ENCODE measurements around the gene SMYD4. TPM values are rescaled to one million over a fixed set of nuclear protein-coding genes. Genes with fewer than 3 reads are reported as not detected.
A peak's percentile ranks its signal among the peaks of the same experiment; 100 is the strongest.
"Not testable (repeated sequence)": the region's sequence is repeated elsewhere in the genome, so short reads cannot be mapped to it uniquely, and the experiment has no call there.

The SMYD4 gene
- total RNA-seq, 1 experiment from 2014 or later = 13.3 TPM

DNA sequence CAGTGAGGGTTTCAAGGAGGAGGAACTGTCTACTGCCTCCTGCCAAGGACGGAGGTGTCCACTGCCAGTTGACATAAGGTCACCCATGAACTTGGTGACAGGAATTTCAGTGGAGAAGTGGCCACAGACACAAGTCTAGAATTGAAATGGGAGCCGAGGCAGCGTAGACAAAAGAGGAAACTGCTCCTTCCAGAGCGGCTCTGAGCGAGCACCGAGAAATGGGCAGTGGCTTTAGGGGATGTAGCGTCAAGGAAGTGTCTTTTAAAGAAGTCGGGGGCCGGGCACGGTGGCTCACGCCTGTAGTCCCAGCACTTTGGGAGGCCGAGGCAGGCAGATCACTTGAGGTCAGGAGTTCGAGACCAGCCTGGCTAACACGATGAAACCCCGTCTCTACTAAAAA lies 70.9 kb downstream of the SMYD4 start:
- no peak for DNase-seq (ENCODE audit: low read depth)

DNA sequence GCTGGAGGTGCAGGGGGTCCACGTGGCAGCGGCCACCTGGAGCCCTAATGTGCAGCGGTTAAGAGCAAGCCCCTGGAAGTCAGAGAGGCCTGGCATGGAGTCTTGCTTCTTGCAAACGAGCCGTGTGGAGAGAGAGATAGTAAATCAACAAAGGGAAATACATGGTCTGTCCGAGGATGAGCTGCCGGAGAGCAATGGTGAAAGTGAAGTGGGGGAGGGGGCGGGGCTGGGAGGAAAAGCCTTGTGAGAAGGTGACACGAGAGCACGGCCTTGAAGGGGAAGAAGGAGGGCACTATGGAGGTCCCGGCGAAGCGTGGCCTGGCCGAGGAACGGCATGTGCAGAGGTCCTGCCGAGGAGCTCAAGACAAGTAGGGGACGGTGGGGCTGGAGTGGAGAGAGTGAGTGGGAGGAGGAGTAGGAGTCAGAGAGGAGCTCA lies 73.9 kb downstream of the SMYD4 start:
- no peak for DNase-seq (ENCODE audit: low read depth)

DNA sequence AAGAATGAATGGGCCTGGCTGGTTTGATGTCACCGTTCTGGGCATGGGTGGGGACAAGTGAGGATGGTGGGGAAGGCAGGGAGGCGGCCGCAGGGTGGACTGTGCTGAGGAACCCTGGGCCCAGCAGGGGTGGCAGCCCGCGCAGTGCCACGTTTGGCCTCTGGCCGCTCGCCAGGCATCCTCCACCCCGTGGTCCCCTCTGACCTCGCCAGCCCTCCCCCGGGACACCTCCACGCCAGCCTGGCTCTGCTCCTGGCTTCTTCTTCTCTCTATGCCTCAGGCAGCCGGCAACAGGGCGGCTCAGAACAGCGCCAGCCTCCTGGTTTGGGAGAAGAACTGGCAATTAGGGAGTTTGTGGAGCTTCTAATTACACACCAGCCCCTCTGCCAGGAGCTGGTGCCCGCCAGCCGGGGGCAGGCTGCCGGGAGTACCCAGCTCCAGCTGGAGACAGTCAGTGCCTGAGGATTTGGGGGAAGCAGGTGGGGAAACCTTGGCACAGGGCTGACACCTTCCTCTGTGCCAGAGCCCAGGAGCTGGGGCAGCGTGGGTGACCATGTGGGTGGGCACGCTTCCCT lies 74.4 kb downstream of the SMYD4 start:
- DNase-seq (ENCODE audit: low read depth) = no peak

DNA sequence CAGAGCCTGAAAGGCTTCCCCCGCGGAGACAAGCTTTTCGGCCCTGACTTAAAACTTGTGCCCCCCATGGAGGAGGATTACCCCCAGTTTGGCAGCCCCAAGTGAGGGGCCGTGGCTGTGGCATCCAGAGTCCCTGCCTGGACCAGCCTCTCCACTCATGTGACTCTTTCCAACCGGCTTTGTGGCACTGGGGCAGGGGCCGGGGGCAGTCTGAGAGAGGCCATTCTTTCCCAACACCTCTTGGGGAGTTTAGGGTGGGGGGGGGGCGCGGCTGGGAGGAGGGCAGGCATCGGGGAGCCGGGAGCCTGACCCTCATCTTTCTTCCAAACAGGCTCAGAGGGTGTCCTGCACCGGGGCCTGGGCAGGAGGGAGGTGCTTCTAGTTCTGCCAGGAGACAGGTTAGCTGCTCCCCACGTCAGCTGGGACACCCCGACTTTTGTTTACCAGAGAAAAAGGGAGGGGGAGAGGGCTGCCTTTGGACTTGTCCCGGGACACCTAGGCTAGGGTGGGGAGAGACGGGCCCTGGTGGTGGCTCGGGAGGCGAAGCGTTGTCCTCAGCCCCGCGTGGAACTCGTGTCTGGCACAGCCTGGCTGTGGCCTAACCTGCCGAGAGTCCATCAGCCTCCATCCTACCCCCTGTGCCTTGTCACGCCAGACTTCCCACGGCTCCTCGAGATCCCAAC lies 75.1 kb downstream of the SMYD4 start:
- DNase-seq (ENCODE audit: low read depth) = no peak

DNA sequence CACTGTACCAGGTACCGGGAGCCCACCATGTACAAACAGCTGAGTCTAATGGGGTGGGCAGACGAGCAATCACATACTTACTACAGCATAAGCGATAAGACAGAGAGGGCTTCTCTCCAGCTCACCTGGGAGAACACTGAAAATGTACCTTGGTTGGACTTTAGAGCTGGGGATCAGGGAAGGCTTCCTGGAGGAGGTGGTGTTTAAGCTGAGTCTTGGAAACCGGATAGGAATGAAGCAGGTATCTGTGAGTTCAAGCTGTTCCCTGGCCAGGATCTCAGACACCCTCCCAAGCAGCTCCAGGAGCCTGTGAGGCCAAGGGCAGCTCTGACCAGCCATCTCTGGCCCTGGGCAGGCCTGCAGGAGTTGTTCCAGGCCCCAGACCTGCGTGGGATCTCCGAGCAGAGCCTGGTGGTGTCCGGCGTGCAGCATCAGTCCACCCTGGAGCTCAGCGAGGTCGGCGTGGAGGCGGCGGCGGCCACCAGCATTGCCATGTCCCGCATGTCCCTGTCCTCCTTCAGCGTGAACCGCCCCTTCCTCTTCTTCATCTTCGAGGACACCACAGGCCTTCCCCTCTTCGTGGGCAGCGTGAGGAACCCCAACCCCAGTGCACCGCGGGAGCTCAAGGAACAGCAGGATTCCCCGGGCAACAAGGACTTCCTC lies 75.8 kb downstream of the SMYD4 start:
- no peak for DNase-seq (ENCODE audit: low read depth)

- no peak for DNase-seq (ENCODE audit: low read depth)
Measured at GRCh38 chr17:1752425-1753262, 77.1 kb downstream of the SMYD4 start.

GRCh38 chr17:1750628-1751027 lies 79.1 kb downstream of the SMYD4 start:
- DNase-seq (ENCODE audit: low read depth) = no peak

DNA sequence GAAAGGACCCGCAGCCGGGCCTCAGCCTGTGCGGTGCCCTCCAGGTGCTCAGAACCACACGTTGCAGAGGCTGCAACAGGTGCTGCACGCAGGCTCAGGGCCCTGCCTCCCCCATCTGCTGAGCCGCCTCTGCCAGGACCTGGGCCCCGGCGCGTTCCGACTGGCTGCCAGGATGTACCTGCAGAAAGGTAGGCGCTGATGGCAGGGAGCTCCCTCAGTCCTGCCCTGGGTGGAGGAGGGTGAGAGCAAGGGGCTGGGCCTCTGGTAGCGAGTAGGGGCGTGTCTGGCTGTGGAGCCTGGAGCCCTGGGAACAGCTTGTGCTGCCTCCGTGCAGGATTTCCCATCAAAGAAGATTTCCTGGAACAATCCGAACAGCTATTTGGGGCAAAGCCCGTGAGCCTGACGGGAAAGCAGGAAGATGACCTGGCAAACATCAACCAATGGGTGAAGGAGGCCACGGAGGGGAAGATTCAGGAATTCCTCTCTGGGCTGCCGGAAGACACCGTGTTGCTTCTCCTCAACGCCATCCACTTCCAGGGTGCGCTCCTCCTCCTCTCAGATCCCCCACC lies 82.6 kb downstream of the SMYD4 start:
- no peak for DNase-seq (ENCODE audit: low read depth)

GRCh38 chr17:1745513-1746020 lies 84.1 kb downstream of the SMYD4 start:
- DNase-seq (ENCODE audit: low read depth) = no peak

GRCh38 chr17:1744551-1745512 lies 84.9 kb downstream of the SMYD4 start:
- no peak for DNase-seq (ENCODE audit: low read depth)

- no peak for DNase-seq (ENCODE audit: low read depth)
Measured at GRCh38 chr17:1743088-1743439, 86.6 kb downstream of the SMYD4 start.

GRCh38 chr17:1742371-1743087 lies 87.2 kb downstream of the SMYD4 start, which contains the start of gene SERPINF2:
Gene SERPINF2, plus strand, starts transcription at chr17:1742871. Its CDS starts 2,125 bp downstream, at chr17:1744996.
- DNase-seq (ENCODE audit: low read depth) = no peak

DNA sequence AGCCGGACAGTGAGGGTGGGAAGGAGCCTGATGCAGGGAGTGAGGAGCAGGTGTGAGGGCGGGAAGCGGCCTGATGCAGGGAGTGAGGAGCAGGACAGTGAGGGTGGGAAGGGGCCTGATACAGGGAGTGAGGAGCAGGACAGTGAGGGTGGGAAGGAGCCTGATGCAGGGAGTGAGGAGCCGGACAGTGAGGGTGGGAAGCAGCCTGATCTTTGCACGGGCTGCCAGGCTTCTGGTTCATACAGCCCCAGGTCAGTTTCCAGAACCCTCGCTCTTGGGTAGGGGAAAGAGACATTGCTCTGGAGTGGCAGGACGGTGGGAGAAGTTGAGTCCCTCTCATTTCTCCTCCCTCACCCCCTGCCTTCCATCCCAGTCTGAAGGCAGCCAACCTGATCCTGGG lies 87.8 kb downstream of the SMYD4 start:
- not testable (repeated sequence) for DNase-seq (ENCODE audit: low read depth)

DNA sequence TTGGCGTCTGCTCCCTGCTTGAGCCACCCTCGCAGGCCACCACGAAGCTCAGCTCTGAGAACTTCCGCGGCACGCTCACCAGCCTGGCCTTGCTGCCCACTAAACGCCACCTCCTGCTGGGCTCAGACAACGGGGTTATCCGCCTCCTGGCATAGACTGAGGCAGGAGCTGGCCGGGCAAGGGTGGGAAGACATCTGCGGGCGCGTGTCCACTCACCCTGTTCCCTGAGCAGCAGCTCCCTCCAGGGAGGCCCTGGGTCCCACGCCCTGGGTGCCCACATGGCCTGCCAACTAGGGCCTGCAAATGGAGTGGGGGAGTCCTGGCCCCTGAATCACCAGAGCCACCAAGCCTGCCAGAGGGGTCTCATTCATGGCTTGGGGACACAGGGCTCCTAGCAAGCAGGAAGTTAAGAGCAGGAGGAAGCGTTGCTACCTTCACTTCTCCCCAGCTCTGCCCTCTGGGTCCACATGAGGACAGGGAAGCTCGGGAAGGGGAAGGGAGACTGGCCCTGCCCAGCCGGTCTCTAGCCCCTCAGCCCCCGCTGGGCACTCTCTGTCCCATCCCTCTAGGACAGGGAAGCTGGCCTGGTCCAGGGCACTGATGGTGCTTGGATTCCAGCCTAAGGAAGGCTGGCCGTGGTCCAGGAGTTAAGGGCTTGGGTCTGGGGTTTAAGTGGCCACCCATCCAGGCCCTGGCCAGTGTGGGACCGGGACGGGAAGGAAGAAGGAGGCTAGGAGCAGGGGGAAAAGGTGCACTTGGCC lies 92.0 kb downstream of the SMYD4 start:
- no peak for DNase-seq (ENCODE audit: low read depth)

DNA sequence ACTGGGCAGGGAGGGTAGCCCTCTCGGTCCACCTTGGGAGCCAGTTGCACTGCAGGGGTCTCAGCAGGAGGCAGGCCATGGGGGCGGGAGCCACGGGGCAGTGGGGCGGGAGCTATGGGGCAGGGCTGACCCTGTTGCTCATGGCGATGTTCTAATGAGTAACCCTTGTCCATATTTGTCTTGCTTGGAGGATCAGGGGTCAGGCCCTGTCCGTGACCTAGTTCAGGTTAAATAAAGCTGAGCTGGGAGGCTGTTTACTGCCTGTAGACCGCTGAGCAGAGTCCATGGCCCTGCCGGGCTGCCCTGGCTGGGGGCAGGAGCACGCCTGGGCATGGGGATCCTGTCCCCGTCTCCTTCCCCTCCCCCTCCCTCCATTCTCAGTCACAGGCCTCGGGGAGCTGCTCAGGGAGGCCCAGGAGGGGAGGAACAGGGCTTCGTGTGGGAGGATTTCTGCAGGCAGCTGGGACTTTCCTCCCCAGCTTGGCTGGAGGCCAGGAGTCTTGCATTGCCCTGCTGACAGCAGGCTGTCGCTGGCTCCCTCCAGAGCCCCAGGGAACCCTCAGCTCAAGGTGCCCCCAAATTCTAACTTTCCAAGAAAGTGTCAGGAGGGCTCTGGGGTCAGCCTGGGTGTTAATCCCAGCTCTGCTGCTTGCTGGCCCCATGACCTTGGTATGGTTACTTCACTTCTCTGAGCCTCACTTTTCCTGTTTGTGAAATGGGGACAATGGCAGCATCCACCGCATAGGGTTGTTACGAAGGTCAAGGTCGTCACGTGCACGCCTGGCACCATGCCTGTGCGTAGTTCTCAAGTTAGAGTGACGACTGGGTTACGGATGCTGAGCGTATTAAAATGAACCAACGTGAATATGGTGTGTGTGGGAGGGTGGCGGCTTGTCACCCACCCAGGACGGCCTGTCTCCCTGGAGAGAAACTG lies 93.1 kb downstream of the SMYD4 start:
- DNase-seq (ENCODE audit: low read depth) = peak; percentile 65

- no peak for DNase-seq (ENCODE audit: low read depth)
Measured at GRCh38 chr17:1735834-1736347, 93.8 kb downstream of the SMYD4 start.

GRCh38 chr17:1735418-1735817 lies 94.3 kb downstream of the SMYD4 start:
- DNase-seq (ENCODE audit: low read depth) = no peak

- no peak for DNase-seq (ENCODE audit: low read depth)
Measured at GRCh38 chr17:1733759-1734158, 95.9 kb downstream of the SMYD4 start.

All from LHCN-M2 (cell line).